ENCODE data around the gene AGPAT4. TPM values are rescaled to one million over a fixed set of nuclear protein-coding genes. Genes with fewer than 3 reads are reported as not detected.

The AGPAT4 gene
- total and polyA plus RNA-seq, 2 of the 13 experiments (the other 11 are each of a cell fraction or from before 2014, with no cell fraction given): 0.07 to 0.13 TPM

GRCh38 chr6:161117942-161118341 is 155.9 kb downstream of the AGPAT4 start:
- Histone ChIP-seq H2AFZ (ENCODE audit: low read length) (no peak overlapping the region), H3K9me3 (ENCODE audit: low read length) (peaks cover 18% of the 10 kb centered on the region; the same call in 1 of the 2 replicates), H3K4me2 (ENCODE audit: low read depth, low read length) (no peak overlapping the region), H3K4me3 (replicated peaks in 1 of 3; ENCODE audit: insufficient read depth in 1 of 3, low read depth in 2 of 3, low read length in 3 of 3) (no peak overlapping the region), H3K27me3 (ENCODE audit: control insufficient read depth in 1 of 2, insufficient read depth in 2 of 2, low read length in 2 of 2) (no peaks in the 10 kb centered on the region), H3K36me3 (replicated peaks in 1 of 2; ENCODE audit: control insufficient read depth in 1 of 2, insufficient read depth in 2 of 2, low read length in 2 of 2) (peaks cover 8 to 55% of the 10 kb centered on the region in 2 experiments; a peak in 4 of 5 replicates), H3K9ac (ENCODE audit: insufficient read depth, low read depth, low read length) (no peak overlapping the region), H4K20me1 (ENCODE audit: insufficient read depth, low read length) (no peaks in the 10 kb centered on the region), H3K27ac (ENCODE audit: extremely low read length, insufficient read depth, low read length) (no peak overlapping the region), H3K79me2 (ENCODE audit: insufficient read depth, low read length) (no peaks in the 10 kb centered on the region), H3K4me1 (ENCODE audit: insufficient read depth, low read length) (no peaks in the 10 kb centered on the region)
- intact Hi-C loops (cut with micrococcal nuclease; ENCODE audit: unreplicated experiment) (no loop called here), in situ Hi-C loops (cut with HindIII; ENCODE audit: extremely low pct_ligation_motif_present, low pct_unique_long_range_greater_than_20kb) (no loop called here)
- no peak for ATAC-seq
- no TSS peak for BruUV-seq (replicated peaks)
- FAIRE-seq: no peak
- POLR2A ChIA-PET: no interaction called here
- CTCF ChIA-PET (ENCODE audit: low intra/inter-chr PET ratio, low total read pairs): no interaction called here
- TF ChIP-seq CEBPB (IDR thresholded peaks at IDR 0.05; ENCODE audit: borderline replicate concordance, low read depth, low read length): 0 out of 2 replicates have a peak, but pooled peaks have one; percentile 26
- TF ChIP-seq ZMAT3 (CRISPR knock-in tag; conservative IDR thresholded peaks at IDR 0.05): no peak
- no peak for DNase-seq (ENCODE audit: low spot score)
- WGBS (ENCODE audit: low lambda C conversion rate): 94% methylated on average over 2 of the region's 2 CpGs

- Histone ChIP-seq H4K20me1 (ENCODE audit: insufficient read depth, low read length) (no peaks in the 10 kb centered on the region), H3K27ac (ENCODE audit: extremely low read length, insufficient read depth, low read length) (no peak overlapping the region), H3K36me3 (replicated peaks in 1 of 2; ENCODE audit: control insufficient read depth in 1 of 2, insufficient read depth in 2 of 2, low read length in 2 of 2) (peaks cover 9 to 61% of the 10 kb centered on the region in 2 experiments; a peak in 4 of 5 replicates), H3K4me3 (replicated peaks in 1 of 3; ENCODE audit: insufficient read depth in 1 of 3, low read depth in 2 of 3, low read length in 3 of 3) (no peak overlapping the region), H3K9me3 (ENCODE audit: low read length) (peaks cover 16% of the 10 kb centered on the region; the same call in 1 of the 2 replicates), H3K4me2 (ENCODE audit: low read depth, low read length) (no peak overlapping the region), H3K79me2 (ENCODE audit: insufficient read depth, low read length) (no peaks in the 10 kb centered on the region), H3K9ac (ENCODE audit: insufficient read depth, low read depth, low read length) (no peak overlapping the region), H2AFZ (ENCODE audit: low read length) (no peak overlapping the region), H3K27me3 (ENCODE audit: control insufficient read depth in 1 of 2, insufficient read depth in 2 of 2, low read length in 2 of 2) (no peaks in the 10 kb centered on the region), H3K4me1 (ENCODE audit: insufficient read depth, low read length) (no peaks in the 10 kb centered on the region)
- intact Hi-C loops (cut with micrococcal nuclease; ENCODE audit: unreplicated experiment) (no loop called here), in situ Hi-C loops (cut with HindIII; ENCODE audit: extremely low pct_ligation_motif_present, low pct_unique_long_range_greater_than_20kb) (no loop called here)
- DNase-seq (ENCODE audit: low spot score): no peak
- POLR2A ChIA-PET: no interaction called here
- 99% methylated on average over 7 of the region's 7 CpGs for WGBS (ENCODE audit: low lambda C conversion rate)
- ATAC-seq: no peak
- BruUV-seq (replicated peaks): no TSS peak
- CTCF ChIA-PET (ENCODE audit: low intra/inter-chr PET ratio, low total read pairs): no interaction called here
- TF ChIP-seq TFDP1 (CRISPR knock-in tag; IDR thresholded peaks at IDR 0.05; ENCODE audit: borderline replicate concordance): no peak
- no peak for TF ChIP-seq ZNF34 (CRISPR knock-in tag; IDR thresholded peaks at IDR 0.05; ENCODE audit: borderline replicate concordance)
- TF ChIP-seq ZFP62 (CRISPR knock-in tag; IDR thresholded peaks at IDR 0.05): no peak
- no peak for TF ChIP-seq MZF1 (CRISPR knock-in tag; IDR thresholded peaks at IDR 0.05; ENCODE audit: borderline replicate concordance)
- TF ChIP-seq ZNF17 (CRISPR knock-in tag; IDR thresholded peaks at IDR 0.05): no peak
- no peak for TF ChIP-seq SAP130 (CRISPR knock-in tag; IDR thresholded peaks at IDR 0.05; ENCODE audit: low read depth)
- no peak for FAIRE-seq
These were observed 156.6 kb downstream of the AGPAT4 start for GRCh38 chr6:161117308-161117707.

Measured in HepG2 (cell line).